MM.1S (cell line): ENCODE data around the gene RERE.

Source experiments
- EZH2 ChIP-seq: fragments of 300-600 bp; sonication (generic); optimal IDR thresholded peaks from 2 replicates; pipeline ENCODE3; 2017; ENCODE audit warnings: low read depth, mild to moderate bottlenecking, antibody characterized with exemption, low read length, mixed read lengths
- TF ChIP-seq, protein P1 (sequence below): fragments of 300-600 bp; sonication (generic); IDR thresholded peaks from 2 replicates; pipeline ENCODE4 v1.5.1; 2016; ENCODE audit warnings: antibody characterized with exemption, low read length, mixed read lengths

DNA sequence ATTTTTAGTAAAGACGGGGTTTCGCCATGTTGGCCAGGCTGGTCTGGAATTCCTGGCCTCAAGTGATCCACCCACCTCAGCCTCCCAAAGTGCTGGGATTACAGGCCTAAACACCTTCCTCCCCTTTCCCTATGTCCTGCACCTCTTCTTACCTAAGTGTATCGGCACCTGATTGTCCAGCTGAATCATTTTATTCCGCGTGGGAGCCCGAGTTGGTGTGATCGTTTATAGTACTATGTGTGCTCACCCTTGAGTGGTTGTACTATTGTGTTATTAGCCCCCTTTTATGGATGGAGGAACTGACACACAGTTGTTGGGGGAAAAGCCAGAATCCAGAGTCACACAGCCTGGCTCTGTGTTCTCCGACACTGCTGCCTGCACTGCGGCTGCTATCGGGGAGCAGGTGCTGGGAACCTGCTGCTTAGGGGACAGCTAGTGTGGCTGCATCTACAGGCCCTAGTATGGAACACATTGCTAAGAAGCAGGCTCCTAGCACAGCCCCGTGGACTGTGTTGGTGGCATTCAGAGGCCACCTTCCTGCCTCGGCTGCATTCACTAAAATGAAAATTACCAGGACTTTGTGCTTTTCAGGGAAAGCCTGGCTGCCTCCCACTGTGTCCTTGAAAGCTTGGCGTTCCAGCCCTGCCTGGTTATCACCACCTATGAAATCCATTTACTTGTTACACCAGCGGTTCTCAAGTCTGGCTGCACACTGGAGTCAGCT, 39.4 kb upstream of the RERE start:
- TF ChIP-seq, protein P1, sequence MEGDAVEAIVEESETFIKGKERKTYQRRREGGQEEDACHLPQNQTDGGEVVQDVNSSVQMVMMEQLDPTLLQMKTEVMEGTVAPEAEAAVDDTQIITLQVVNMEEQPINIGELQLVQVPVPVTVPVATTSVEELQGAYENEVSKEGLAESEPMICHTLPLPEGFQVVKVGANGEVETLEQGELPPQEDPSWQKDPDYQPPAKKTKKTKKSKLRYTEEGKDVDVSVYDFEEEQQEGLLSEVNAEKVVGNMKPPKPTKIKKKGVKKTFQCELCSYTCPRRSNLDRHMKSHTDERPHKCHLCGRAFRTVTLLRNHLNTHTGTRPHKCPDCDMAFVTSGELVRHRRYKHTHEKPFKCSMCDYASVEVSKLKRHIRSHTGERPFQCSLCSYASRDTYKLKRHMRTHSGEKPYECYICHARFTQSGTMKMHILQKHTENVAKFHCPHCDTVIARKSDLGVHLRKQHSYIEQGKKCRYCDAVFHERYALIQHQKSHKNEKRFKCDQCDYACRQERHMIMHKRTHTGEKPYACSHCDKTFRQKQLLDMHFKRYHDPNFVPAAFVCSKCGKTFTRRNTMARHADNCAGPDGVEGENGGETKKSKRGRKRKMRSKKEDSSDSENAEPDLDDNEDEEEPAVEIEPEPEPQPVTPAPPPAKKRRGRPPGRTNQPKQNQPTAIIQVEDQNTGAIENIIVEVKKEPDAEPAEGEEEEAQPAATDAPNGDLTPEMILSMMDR, result no peak
- TF ChIP-seq EZH2, result no peak
